ENCODE measurements around the gene NR6A1.

NR6A1 gene

DNA sequence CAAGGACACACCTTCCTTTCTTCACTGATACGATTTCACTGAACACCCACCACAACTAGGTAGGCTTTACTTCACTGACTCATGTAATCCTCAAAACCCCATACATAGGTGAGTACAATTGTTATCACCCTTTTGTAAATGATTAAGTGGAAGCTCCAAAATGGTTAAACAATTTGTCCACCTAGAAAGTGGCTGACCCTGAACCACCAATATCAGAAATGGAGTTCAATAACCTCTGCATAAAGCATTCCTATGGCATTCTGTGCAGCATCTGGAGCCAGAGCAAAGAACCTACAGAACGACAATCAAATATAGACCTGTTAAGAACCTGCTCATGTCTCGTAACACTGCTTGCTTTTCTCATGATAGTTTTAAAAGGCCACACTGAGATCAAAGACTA is 213.2 kb downstream of the NR6A1 start:
- no peak for DNase-seq

DNA sequence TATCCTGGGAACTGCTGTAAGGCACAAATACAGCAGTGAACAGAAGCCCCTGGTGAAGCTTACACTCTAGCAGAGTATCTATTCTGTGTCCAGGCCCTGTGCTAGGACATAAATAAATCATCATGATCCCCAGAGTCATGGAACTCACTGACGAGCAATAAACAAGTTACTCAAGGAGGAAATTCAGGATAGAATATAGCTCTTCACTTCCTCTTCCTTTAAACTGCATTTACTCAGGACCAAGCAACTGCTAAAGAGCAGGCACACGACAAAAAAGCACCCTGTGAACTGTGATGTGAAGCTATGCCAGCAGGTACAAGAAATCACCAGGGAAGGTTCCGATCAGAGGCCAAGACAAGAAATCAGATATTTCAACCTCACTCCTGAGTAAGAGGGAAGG is 216.1 kb downstream of the NR6A1 start:
- no peak for DNase-seq

DNA sequence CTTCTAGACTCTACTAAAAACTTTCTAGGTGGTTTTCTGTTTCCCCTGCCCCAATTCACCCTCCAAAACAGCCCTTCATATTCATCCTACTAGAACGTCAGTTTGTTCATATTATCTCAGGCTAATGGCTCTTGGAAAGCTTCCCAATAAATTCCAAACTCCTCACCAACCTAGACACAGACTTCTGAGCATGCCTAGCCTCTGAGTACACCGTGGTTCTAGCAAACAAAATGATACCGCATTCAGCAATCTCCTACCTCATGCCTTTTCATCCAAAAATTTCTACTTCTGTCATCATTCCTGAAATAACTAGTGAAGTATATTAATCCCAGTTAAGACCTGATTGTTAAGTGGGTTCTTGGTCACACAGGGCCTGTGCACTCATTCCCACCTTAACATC is 217.4 kb downstream of the NR6A1 start:
- DNase-seq, result no peak

DNA sequence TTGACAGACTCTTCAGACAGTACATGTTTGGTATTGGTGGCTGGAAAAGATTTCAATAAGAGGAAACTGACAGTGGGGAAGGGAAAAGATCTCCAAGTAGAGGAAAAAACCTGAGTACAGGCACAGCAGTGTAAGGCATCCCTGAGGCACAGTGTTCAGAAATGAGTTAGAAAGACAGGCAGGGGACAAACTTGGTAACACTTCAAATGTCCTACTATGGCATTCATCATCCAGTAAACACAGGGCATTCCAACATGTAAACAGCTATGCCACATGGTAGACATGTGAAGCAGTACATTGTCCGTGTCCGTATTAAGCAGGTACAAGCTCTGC is 218.9 kb downstream of the NR6A1 start:
- no peak for DNase-seq

DNA sequence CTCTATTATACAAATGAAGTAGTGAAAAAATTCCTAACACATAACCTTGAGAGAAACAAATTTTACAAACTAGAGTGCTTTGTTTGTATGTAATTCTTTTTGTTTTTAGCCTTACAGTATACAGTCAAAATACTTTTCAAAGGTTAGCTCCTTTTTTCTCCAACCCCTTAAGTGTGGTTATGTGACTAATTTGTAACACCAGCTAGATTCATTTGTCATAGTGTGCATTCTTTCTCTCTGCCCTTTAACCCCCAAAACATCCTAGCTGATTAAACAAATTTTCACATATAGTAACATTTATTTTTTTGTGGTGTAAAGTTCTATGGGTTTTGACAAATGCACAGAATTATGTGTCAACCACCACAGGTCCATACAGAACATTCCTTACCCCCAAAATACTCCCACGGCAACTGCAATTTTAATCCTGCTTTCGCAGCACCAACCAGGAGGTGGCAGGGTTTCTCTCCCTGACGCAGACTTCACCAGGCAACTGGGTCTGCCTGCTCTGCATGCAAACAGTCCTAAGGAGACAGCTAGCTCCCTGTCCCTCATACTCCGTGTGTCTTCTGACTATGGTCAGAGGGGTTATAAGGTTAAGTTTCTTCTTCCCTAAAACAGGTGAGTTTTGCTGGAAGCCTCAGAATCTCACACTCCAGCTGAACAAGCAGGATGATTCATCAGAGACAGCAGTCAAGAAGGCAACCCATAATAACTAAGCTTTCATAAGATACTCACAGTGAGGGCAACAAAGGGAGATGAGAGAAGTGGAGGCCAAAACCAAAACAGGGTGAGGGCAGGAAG is 219.4 kb downstream of the NR6A1 start:
- peak; percentile 4 to 67 for DNase-seq

DNA sequence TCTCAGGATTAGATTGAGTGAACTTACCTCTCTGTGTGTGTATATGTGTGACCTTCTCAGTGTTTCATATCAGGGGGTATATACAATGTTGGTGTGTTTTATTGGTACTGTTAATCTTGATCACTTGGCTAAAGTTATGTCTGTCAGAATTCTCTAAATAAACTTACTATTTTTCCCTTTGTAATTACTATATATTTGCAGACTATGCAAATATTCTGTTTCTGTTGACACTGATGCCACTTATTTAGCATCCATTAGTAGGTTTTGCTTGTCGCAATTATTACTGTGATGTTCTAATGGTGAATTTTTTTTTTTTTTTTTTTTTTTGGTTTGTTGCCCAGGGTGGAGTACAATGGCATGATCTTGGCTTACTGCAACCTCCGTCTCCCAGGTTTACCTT is 221.0 kb downstream of the NR6A1 start:
- no peak for DNase-seq

DNA sequence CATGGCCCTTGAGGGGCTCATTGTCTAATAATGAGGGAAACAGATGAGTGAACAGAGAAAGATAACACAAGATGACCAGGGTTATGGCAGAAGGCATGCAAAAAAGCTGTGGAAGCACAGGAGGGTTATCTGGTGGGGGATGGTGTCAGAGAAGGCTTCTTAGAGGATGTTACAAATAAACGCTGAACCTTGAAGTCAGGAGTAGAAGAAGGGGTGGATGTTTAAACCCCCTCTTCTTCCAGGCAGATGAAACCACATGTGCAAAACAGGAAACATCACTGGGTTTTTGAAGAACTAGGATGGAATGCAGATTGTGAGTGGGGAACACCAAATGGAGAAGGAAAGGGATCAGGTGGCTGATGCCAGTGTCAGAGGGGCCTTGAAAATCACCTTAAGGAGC is 222.1 kb downstream of the NR6A1 start:
- no peak for DNase-seq

DNA sequence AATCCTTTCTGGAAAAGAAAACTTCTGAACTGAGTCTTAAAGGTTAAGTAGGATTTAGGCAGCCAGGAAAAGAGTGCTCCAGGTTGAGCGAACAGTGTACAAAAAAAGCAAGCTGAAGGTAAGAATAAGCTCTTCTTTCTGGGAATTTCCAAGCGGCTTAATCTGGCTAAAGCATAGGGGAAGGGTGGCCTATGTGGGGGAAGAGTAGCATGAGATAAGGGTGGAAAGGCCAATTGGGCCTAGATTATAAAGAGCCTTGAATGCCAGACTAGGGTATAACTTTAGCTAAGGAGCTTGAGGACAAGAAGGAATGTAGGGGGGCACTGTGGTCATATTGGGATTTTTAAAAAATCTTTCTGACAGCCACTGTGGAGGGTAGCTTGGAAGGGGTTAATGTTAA is 226.6 kb downstream of the NR6A1 start:
- no peak for DNase-seq

DNA sequence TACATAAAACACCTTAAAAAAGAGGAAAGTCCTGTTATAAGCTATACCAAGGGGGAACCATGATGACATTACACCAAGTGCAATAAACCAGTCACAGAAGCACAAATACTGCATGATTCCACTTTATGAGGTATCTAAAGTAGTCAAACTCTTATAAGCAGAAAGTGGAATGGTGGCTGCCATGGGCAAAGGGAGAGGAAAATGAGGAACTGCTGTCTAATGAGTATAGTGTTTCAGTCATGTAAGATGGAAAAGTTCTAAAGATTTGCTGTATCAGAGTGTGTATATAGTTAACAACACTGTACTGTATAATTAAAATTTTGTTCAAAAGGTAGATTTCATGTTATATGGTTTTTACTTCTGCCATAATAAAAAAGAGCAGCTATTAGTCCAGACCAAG is 229.3 kb downstream of the NR6A1 start:
- DNase-seq, result no peak

DNA sequence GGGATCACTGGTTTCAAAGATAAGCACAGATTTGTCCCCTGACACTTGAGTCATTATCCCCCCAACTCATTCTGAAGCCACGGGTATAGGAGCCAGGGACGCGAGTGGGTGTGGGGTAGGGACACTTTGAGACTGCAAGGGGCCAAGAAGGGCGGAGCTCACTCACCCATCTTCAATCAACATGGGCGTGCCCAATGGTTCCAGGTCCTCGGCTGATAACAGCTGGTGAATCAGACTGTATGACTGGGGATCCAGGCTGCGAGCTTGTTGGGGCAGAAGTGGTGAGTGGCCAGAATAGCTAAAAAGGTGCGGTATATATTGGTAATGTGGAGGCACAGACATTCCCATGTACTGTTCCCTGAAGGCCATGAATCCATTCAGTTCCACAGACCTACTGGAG is 233.2 kb downstream of the NR6A1 start:
- DNase-seq, result no peak

DNA sequence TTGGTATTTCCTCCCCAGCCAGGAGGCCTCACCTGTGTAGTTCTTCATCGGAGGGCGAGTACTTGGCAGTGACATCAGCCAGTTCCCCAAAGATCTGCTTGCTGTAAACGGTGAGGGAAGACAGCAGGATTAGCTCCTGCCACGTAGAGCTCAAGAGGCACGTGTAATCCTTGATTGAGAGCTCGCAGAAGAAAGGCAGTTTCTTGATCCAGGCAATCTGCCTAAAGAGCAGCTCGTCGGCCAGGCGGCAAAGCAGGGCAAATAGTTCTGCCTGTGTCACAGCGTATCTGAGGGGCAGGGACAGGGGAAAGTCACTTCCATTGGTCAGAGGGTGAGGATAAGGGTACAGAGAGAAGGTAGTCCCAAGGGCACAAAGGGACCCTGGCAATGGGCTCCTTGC is 235.3 kb downstream of the NR6A1 start:
- no peak for DNase-seq

DNA sequence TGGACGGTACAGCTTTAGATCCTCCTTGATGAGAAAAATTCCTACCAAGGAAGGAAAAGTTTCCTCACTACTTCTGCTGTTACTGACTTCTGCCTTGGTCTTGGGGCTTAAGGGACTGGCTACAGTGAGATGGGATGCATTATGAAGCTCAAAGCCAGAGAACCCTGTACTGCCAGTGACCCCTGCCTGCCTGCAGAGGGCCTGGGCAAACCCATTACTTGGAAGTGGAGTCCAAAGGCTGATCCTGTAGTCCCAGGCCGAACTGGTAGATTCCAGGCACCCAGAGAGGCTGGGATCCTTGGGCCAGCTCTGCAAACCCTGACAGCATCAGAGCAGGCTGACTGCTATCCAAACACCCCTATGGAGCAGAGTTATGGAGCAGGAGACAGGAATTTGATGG is 238.2 kb downstream of the NR6A1 start:
- DNase-seq, result no peak

DNA sequence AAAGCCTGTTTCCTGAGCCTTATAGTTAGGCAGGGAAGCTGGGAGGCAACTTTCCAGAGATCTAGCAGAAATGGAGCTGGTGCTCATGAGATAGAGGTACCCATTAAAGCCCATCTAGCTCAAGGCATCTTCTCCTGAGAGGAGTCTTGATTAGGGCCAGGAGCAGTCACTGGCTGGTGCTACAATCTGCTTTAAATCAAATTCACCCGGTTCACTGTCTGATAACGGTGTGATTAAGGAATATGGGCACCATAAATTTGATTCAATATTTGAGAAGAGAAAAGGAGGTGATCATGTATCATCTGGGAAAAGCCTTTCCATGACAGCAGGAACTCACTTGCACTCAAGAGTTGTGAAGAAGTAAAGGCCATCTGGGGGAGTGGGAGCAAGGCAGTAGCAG is 240.0 kb downstream of the NR6A1 start:
- DNase-seq, result no peak

DNA sequence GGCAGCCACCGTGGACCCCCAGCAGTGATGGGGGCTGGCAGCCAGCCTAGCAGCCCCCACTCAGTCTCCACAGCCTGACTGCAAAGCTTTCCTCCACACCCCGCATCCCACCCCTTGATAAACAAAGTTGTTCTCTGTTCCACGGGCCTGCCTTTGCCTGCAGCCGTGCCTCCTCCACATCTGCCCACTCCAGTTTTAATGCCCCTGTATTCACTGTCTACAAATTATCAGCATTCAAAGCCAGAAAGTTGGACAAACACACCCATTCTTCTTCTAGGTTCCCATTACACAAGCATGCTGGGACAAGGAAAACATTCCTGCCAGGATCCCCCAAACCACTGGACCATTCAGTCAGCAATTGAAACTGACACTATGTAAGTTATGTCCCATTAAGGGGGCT is 240.9 kb downstream of the NR6A1 start:
- no peak for DNase-seq

DNA sequence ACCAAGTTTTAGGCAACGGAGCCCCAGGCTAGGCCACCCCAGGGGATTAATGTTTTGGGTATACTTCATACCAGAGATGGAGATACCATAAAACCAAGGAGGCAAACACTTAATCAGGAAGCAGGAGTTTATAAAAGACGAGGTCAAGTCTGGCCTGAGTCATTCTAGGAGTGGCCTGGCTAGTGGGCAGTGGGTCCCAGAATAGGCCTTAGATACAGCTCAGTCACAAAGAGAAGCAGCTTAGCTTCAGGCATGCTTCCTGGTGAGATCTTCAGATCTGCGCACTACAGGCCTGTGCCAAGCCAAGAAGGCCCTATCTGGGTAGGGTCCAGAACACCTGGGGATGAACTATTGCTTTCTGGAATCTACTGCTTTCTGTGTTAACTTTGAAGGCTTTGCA is 243.3 kb downstream of the NR6A1 start:
- DNase-seq, result no peak

DNA sequence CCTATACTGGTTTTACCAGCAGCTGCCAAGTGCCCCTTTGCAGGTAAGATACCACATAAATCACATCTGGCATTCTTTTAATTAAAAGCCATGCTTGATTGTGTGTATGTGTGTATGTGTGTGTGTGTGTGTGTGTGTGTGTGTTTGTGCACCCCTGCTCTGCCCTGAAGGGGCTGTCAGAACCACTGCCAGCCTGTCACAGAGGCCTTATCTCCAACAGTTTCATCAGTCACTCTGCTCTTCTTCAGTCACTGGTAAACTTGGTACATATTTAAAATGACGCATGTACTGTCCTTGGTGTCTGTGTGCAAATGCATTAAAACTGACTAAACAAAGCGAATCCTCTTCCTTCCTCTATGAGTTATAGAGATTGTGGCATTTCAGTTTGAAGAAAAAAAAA is 244.9 kb downstream of the NR6A1 start:
- no peak for DNase-seq

DNA sequence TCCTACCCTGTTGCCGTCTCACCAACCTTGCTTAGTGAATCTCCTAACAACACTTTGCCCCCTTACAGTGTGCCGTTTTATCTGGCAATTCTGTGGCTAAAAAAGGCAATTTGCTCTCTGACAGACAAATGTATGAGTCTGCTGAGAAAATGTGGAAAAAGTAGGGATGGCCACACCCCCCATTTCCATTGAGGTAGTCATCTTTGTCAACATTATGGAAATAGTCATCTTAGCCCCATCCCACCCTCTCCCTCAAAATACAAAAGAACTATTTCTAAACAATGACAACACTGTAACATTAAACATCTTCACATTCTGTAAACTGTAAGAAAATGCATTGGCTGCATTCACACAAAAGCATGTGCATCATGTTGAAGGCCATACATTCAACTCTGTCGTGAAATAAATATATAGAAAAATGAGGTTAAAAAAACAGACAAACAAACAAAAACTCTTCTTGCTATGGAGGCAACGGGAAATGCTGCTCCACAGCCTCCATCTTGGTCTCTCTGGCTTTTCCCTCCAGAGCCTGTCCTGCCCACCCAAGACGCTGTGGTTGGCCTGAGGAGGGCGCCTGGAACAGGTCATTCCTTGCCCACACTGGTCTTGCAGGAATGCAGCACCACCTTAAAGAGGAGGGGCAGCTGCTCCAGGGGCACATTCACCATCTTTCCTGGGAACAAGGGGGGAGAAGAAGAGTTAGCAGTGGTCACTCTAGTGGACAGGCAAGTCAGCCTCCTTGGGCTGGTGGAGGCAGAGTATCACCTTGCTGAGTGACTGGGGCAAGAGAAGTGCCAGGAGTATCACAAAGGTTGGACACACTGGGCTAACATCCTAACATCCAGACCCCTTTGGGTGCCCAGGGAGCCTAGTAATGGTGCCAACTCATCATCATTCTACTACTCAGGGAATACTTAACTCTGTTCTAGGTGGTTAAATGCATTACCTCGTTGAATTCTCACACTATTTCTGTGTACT is 248.7 kb downstream of the NR6A1 start:
- DNase-seq, result no peak

DNA sequence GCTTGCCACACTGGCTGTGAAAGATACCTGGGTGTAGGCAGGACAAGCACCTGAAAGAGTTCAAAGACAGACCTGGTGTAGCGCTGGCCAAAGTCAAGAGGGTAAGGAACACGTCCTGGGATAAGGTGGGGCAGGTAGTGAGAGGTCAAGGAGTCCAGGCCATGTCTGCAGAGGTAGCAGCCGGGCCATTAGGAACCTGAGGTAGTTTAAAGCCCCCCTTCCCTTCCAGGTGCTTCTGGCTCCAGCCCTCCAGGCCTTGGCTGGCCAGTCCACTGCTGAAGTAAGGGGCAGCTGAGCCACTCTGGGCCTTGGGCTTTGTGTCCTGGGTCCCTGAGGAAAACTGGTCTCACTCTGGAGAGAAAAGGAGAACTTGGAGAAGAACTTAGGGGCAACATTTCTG is 250.0 kb downstream of the NR6A1 start:
- DNase-seq, result no peak

DNA sequence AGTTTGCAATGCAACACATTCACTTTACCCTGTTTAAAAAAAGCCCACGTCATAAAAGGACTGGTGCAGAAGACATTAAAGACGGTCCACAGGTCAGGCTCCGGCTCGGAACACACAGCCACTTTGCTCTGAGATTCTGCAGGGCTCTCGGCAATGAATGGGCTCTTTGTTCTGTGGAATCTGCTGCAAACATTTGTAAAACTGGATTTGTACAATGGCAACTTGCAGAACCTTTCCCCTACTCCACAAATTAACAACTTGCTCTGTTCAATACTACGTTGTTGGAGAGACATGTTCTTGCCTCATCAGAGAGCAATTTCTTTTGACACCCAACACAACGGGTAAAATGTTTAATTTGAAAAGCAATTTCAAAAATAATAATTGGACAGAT is 250.9 kb downstream of the NR6A1 start:
- peak; percentile 4 to 24 for DNase-seq

DNA sequence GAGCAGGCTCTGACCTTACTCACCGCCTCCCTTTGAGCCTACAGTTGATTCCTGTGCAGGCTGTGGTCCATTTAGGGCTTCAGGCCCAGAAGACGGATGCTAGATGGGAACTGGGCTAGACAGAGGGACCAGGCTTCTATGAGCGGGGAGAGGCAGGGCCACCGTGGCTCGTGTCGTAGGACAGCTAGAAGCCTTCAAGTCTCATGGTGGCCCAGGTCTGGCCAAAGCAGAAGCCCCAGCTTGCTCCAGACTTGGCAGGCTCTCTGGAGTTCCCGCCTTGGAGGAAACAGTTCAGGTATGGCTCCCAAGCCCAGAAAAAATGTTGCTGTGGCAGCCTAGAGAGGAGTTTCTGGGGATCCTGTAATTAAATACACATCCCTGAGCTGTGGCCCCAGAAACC is 253.0 kb downstream of the NR6A1 start:
- DNase-seq, result no peak

DNA sequence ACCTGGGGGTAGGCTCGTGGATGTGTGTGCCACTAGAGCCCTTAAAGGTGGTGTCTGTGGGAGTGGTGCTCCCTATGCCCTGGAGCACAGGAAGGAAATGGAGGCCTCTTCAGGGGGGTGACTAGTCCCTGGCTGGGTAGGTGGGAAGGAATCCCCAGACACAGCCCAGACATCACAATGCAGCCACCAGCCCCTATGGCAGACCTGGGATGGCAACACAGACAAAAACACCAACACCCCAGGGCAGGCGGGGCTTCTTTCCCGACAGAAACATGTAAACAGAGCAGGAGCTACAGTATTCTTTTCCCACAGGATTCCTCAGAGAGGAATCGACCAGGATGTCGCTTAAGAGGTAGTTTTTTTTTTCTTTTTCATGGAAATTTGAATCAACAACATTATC is 253.5 kb downstream of the NR6A1 start:
- DNase-seq, result no peak

DNA sequence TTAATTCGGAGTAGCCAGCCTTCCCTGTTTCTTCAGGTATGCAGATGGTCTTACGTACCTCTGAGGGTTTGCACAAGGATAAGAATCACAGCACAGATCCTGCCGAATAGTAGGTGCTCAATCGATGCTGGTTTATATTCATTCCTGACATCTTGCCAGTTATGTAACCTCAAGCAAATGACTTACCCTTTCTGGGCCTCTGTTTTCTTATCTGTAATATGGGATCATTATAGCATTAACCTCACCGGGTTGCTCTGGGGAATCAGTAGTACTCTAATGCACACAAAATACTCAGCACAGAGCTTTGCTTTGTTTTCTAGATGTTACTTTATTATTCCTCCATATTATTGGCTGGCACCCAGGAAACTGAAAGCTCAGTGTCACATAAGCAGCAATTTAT is 256.2 kb downstream of the NR6A1 start:
- DNase-seq, result no peak

DNA sequence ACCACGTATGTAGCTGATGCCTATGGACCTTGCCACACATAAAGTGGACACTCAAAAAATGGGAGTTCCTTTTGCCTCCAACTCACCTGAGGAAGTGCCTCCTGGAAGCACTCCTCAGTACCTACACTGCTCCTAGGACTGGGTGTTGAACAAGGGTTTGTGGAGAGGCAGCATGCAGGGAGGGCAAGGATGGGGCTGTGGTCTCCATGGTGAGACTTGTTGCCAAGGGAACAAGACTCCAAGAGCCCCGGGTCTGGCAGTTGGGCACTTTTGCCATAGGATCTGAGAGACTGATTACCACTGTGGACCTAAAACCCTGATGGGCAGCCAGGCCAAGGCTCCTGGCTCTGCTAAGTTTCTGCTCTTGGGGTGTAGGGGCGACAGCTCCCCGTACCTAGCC is 257.0 kb downstream of the NR6A1 start:
- DNase-seq, result no peak

DNA sequence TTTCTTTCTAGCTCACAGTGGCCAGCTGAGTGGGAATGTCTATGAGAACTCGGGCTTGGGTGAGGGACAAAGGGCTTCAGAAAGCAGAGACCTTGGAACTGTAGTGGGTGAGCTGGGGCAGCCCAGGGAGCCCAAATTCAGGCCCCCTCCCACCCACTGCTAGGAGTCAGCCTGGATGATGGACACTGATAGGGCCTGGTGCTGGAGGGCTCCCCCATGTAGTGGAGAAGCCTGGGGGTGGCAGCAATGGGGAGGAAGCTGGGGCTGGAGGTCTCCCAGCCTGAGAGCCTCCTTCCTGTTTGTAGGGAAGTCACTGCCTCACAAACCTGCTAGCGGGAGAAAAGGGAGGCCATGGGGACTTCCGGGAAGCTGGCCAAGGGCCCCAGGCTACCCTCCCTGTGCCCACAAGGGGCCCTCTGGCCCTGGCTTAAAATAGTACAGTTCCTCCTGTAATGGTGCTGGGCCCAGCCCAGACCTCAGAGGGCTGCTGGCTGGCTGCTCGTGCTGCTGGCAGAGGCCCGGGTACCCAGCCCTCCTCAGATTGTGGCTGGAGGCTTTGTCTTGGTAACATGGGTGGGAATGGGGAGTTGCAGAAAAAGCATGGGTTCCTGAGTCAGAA is 257.6 kb downstream of the NR6A1 start:
- no peak for DNase-seq
